ENCODE measurements around the gene GLIPR2.

Gene GLIPR2

DNA sequence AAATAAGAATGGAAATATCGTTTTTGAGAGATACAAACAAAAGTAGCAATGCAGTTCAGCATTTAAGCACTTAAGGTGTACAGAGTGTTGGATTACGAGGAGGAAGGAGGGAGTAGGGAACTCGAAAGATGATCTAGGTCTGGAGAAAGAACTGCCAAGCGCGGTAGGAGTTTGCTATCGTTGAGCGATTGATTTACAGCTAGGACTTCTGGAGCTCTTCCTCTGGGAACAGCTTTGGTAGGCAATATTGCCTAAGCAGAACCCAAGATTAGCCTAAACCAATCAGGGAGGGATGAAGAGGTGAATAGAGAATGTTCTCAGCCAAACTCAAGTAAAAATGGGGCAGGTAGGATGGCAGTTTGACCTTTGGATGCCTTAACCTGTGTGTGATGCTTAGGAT is 55.2 kb downstream of the GLIPR2 start:
- FAIRE-seq (no peak), DNase-seq (ENCODE audit: low spot score) (no peak)

DNA sequence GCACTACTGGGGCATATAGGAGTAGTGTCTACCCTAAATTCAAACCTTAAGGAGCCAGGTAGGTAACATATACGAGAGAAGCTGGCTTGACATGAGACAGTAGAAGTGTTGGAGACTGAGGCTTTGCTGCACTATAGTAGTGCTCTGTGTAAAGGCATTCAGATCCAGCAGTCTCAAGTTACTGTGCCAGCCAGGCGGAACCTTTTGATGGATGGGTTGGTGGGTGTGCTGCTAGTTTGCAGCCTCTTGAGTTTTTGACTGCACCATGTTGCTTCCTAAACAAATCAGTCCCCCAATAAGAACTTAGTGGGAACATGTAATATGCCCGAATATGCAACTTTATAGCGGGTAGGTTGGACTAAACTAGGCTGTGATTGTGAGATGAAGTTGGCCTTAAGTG is 55.7 kb downstream of the GLIPR2 start:
- FAIRE-seq (no peak), DNase-seq (ENCODE audit: low spot score) (no peak)

DNA sequence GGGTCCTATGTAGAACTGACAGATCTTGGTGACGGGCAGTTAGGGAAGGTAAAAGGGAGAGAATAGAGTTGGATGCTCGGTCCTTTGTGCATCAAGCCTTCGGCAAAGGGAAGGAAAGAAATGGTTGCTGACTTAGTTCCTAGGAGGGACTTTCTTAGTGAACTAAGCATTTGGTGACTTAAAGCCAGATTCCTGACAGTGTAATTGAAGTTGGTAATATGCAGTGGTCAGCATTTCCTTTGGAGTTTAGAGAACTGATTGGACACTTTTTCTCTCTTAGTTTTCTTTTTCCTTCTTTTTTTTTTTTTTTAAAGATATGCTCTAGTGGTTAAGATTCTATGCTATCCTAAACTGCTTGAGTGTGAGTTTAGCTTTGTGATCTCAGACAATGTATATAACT is 56.5 kb downstream of the GLIPR2 start:
- DNase-seq (ENCODE audit: low spot score) (no peak), FAIRE-seq (no peak)

DNA sequence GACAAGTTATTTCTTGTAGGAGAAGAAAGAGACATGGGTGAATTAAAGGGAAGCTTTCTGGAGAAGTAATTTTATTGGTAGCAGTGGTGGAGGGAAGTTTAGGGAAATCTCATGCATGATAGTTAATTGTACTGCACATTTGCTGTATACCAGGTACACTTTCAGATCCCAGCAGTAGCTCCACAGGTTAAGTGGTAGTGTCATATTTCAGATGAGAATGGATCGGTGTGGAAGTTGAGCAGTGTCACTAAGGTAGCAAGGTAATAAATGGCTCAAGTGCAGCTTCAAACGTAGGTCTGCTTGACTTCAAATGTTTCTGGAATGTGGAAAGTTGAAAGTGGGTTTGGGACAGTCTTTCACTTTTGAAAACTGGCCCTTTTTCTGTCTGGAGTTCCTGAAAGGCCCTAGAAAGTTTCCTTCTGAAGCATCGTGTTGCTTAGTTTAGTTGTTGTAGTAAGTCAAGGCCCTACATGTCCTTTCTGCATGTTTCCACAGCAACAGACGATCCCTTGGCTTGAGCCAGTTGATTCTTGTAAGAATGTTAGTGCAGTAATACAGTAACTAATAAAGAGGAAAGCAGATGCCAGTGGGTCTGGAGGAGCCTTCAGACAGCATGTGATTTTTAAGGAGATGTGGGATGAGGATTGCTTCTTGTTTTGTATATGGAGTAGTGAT is 57.9 kb downstream of the GLIPR2 start:
- no peak for DNase-seq (ENCODE audit: low spot score)

DNA sequence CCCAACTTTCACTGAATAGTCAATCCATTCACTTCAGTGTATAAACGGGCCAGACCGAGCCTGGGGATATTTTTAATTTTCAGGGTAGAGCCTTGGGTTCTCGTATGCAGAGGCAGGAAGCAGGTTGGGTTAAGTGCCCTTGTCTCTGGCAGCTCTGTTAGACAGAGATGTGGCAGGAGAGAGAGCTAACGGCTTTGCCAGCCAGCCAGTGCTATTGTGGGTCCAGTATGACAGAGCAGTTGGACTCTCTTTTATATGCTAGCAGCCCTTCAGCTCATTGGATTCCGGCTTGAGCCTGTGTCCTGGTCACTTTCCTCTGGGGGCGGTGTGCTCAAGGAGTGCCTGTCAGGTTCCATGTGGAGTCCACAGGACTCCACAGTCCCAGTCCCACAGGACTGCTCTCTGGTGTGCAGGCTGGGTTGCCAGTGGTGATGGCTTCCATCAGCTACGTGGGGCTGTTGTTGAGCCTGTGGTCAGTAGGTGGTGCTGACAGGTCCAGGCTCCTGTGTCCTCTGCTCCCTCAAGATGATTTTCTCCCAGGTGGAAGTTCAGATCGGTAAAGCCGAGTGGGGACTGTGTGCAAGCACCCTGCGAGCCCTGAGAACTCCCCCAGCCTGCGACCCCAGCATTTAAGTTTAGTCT is 68.5 kb downstream of the GLIPR2 start:
- DNase-seq (ENCODE audit: low spot score) (peak; percentile 29), FAIRE-seq (no peak)

More for the DNA sequence above, 57.9 kb downstream of the GLIPR2 start:
- FAIRE-seq = no peak

DNA sequence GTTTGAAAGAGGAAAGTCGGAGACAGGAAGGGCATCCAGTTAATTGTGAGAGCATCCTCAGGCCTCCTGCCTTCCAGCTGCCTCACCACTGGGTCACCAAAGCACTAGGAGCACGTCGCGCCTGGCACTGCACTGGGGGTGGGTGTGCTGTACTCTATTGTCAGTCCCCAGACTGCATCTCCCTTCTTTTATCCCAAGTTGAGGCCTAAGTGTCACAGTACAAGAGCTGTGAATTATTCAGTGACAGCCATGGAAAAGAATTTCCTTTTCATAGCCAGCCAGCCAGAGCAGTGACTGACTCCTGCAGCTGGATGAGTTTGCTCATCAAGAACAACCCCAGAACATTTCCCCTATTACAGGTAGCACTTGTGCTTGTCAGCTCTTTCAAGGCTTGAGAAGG is 70.5 kb downstream of the GLIPR2 start:
- peak; percentile 13 for FAIRE-seq
- DNase-seq (ENCODE audit: low spot score) = no peak

DNA sequence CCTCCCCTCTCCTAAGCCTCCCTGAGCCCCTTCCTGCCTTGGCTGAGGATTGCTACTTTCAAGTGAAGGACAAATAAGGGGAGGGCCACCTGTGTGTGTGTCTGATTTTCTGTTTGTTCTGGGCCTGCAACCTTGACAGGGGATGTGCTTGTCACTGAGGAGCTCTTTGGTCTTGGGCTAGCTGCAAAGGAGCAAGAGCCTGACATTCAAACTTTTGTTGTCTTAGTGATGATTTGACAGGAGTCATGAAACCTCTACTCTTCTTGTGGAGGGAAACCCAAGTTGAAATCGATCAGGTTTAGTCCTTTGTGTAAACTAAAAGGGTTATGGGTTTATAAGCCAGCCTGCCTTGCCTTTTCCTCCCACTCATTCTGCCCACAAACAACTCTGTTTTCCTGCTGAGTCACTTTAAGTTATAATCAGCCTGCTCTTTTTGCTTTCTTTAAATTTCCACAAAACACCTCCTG is 71.0 kb downstream of the GLIPR2 start:
- DNase-seq (ENCODE audit: low spot score) (no peak), FAIRE-seq (no peak)

DNA sequence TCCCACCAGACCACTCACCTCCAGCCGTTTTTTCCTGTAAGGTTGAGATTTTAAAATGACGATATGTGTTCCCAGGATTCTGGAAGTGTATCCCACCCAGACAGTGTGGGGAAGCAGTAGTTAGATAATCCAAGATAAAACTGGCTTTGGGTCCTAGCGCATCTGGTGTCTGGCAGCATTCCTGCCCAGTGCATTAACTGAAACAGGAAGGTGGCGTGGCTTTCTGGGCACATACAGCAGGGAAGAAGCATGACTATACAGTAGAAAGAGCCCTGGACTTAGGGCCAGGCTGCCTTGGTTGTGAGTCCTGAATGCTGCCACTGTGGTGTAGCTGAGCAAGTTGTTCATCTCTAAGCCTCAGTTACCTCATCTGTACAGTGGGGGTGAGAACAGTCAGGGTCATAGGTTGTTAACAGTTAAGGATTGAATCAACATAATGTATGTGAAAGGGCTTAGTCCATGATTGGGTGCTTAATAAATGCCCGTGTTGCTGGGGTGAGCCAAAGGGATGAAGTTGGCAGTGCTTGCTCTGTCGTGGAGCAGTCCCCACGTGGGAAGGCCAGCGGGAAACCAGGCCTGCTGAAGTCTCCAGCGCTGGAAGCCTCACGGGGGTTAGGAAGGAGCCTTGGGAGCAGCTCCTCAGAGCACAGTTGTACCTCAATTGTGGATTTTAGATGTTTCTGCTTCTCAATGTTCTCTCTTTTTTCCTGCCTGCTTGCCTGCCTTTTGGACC is 72.2 kb downstream of the GLIPR2 start:
- FAIRE-seq (no peak), DNase-seq (ENCODE audit: low spot score) (no peak)

DNA sequence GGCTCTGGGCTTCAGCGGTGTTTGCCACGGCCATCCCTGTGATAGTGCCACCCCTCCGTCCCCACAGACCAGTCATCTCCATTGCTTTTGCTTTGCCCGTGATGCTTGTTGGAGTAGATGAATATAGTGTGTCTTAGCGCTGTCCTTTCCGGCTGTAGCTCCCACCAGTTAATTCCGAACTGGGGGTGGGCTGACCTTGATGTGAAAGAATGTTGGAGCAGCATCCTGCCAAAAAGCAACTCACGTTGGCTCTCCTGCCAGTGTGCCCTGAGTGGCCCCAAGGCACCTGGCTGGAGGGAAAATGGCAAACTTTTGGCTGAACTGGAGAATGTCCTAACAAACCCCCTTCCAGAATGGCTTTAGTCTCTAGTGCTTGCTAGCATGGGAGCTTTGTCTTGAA is 74.2 kb downstream of the GLIPR2 start:
- DNase-seq (ENCODE audit: low spot score) (no peak), FAIRE-seq (no peak)

DNA sequence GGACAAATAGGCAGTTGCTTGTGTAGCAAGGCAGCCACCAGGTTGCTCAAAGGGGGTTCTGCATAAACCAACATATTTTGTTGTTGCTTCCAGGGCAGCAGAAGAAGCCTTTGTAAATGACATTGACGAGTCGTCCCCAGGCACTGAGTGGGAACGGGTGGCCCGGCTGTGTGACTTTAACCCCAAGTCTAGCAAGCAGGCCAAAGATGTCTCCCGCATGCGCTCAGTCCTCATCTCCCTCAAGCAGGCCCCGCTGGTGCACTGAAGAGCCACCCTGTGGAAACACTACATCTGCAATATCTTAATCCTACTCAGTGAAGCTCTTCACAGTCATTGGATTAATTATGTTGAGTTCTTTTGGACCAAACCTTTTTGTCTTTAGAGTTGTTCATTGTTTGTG is 75.0 kb downstream of the GLIPR2 start:
- no peak for DNase-seq (ENCODE audit: low spot score)
- FAIRE-seq = no peak

DNA sequence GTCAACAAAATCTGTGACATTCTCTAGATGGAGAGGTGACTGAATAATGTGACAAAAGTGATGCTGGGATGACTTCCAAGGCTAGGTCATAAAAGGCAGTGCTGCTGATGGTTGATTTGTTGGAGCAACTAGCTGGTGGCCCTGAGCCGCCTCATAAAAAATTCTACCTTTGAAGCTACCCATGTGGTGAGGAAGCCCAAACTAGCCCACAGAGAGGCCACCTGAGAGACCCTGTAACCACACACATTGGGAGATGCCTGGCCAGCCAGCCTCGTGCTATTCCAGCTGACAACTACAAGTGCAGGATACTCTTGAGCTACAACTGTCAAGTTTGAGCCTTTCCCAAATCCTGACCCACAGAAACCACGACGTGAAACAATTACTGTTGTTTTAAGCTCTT is 76.9 kb downstream of the GLIPR2 start:
- FAIRE-seq = no peak
- no peak for DNase-seq (ENCODE audit: low spot score)

Measured in urothelium cell line (cell line).